CD8-positive, alpha-beta memory T cell (primary cell): Measurements from ENCODE around the gene NPAS3. TPM values are rescaled to one million over a fixed set of nuclear protein-coding genes. Genes with fewer than 3 reads are reported as not detected.

Experiments
- CTCF ChIA-PET: fragments of 350-600 bp; sonication (Branson Sonifier 250); formaldehyde crosslinking; loops from one replicate; lab custom pipeline; 2021; ENCODE audit warnings: antibody characterized with exemption; lab: Charles Lee
- POLR2A ChIA-PET: fragments of 350-600 bp; sonication (Branson Sonifier 250); formaldehyde crosslinking; loops from one replicate; lab custom pipeline; 2021; ENCODE audit warnings: antibody characterized with exemption; lab: Charles Lee
- DNase-seq, 5 donors: peaks; one replicate each; pipeline versions ENCODE4 v3.0.0 to v3.0.0-alpha.2; 2020 to 2022; ENCODE audit warnings: mixed read lengths in 1 of 5
- H3K27ac ChIP-seq: one replicate; pipeline ENCODE4 v1.7.0; 2013; ENCODE audit warnings: low read depth, mild to moderate bottlenecking, low read length, moderate library complexity
- H3K27me3 ChIP-seq: 2 replicates; pipeline ENCODE4 v1.7.0; 2013; ENCODE audit warnings: low read length, mild to moderate bottlenecking; ENCODE audit not compliant: insufficient read depth, poor library complexity, severe bottlenecking
- H3K36me3 ChIP-seq: 2 replicates; pipeline ENCODE4 v1.7.0; 2013; ENCODE audit warnings: mild to moderate bottlenecking, low read length, moderate library complexity; ENCODE audit not compliant: insufficient read depth
- H3K4me1 ChIP-seq: 2 replicates; pipeline ENCODE4 v1.7.0; 2013; ENCODE audit warnings: mild to moderate bottlenecking, low read length, moderate library complexity; ENCODE audit not compliant: insufficient read depth
- H3K4me3 ChIP-seq: 2 replicates; pipeline ENCODE4 v1.7.0; 2013; ENCODE audit warnings: mild to moderate bottlenecking, low read length
- H3K9me3 ChIP-seq: 2 replicates; pipeline ENCODE4 v1.7.0; 2013; ENCODE audit warnings: mild to moderate bottlenecking, low read length
- H3K27ac Mint-ChIP-seq, 8 donors: one replicate each; pipeline ENCODE4 v1.8.0; 2020 to 2021; ENCODE audit warnings: mixed read lengths in 8 of 8, mild to moderate bottlenecking in 6 of 8, inconsistent platforms in 3 of 8, moderate library complexity in 3 of 8
- H3K27me3 Mint-ChIP-seq, 2 donors: one replicate each; pipeline ENCODE4 v1.8.0; 2020 to 2021; ENCODE audit warnings: mixed read lengths in 2 of 2, mild to moderate bottlenecking in 1 of 2, moderate library complexity in 1 of 2
- H3K36me3 Mint-ChIP-seq, 3 donors: one replicate each; pipeline ENCODE4 v1.8.0; 2020 to 2021; ENCODE audit warnings: mixed read lengths in 3 of 3, inconsistent platforms in 1 of 3, mild to moderate bottlenecking in 1 of 3
- H3K4me1 Mint-ChIP-seq, 3 donors: one replicate each; pipeline ENCODE4 v1.8.0; 2020 to 2021; ENCODE audit warnings: mixed read lengths in 3 of 3, inconsistent platforms in 1 of 3, mild to moderate bottlenecking in 1 of 3
- H3K4me3 Mint-ChIP-seq, 7 donors: one replicate each; pipeline ENCODE4 v1.8.0; 2020 to 2021; ENCODE audit warnings: mixed read lengths in 7 of 7, mild to moderate bottlenecking in 6 of 7, moderate library complexity in 4 of 7, inconsistent platforms in 2 of 7
- H3K9me3 Mint-ChIP-seq, 5 donors: one replicate each; pipeline ENCODE4 v1.8.0; 2020 to 2022; ENCODE audit warnings: mixed read lengths in 5 of 5, mild to moderate bottlenecking in 3 of 5, moderate library complexity in 2 of 5, inconsistent platforms in 1 of 5
- polyA plus RNA-seq: library from polyadenylated mRNA; unstranded; fragments of 300-500 nt; fragmentation: Illumina TruSeq; gene quantifications from one replicate; pipeline ENCODE4 v1.2.3, GENCODE V29; 2021
- total RNA-seq, 2 experiments: library from RNA; stranded (reverse); gene quantifications; one replicate each; pipeline ENCODE4 v1.2.3, GENCODE V29; 2021

NPAS3 gene
- total and polyA plus RNA-seq, 3 experiments from 2014 or later: not detected

DNA sequence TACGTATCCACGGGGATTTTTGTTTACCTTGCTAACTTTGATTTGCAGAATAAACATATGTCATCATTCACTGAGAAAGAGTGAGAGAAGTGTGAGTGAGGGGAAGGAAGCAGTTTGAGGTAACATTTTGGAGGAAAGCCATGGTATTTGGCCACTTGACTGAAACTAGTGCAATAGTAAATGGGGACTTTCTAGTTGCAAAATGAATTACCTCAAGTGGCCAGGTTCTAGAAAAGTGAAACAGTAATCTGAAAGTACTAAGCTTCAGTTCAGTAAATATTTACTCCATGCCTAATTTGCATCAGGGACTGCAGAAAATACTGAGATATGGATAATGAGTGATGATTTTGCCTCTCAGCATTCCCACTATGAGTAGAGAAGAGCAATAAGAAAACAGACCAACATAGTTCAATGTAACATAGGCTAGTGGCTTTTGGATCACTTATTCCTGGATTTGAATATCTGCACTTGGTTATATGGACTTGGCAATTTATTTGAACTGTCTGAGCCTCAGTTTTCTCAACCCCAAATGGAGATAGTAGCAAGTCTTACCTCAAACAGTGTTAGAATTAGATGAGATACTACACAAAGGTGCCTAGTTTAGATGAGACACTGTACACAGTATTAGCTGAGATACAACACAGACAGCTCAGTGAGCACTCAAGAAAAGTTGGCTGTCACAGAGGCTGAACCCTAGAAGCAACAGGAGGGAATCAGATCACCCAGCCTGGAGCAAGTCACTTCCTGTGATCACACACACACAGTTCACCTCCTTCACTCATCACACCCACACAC is 439.1 kb downstream of the NPAS3 start:
- peaks cover 0 to 14% (median 2%) of the 10 kb centered on the region in 5 donors for H3K9me3 Mint-ChIP-seq
- CTCF ChIA-PET: no interaction called here

GRCh38 chr14:33381717-33382116 is 443.0 kb downstream of the NPAS3 start:
- no peaks in the 10 kb centered on the region for H3K27me3 Mint-ChIP-seq
- Histone ChIP-seq H3K36me3 (no peaks in the 10 kb centered on the region), H3K4me1 (no peaks in the 10 kb centered on the region), H3K27me3 (no peaks in the 10 kb centered on the region), H3K27ac (no peak overlapping the region), H3K9me3 (no peaks in the 10 kb centered on the region), H3K4me3 (no peak overlapping the region)
- POLR2A ChIA-PET: no interaction called here
- H3K4me3 Mint-ChIP-seq: no peak overlapping the region
- H3K4me1 Mint-ChIP-seq: no peaks in the 10 kb centered on the region
- peaks cover 0 to 16% (median 5%) of the 10 kb centered on the region in 5 donors for H3K9me3 Mint-ChIP-seq
- no peak for DNase-seq
- H3K27ac Mint-ChIP-seq: no peak overlapping the region
- CTCF ChIA-PET: no interaction called here
- no peaks in the 10 kb centered on the region for H3K36me3 Mint-ChIP-seq

More for the DNA sequence above, 439.1 kb downstream of the NPAS3 start:
- H3K27me3 ChIP-seq: no peaks in the 10 kb centered on the region
- POLR2A ChIA-PET: no interaction called here
- no peaks in the 10 kb centered on the region for H3K4me1 Mint-ChIP-seq
- H3K36me3 Mint-ChIP-seq: no peaks in the 10 kb centered on the region
- no peaks in the 10 kb centered on the region for H3K36me3 ChIP-seq
- no peaks in the 10 kb centered on the region for H3K9me3 ChIP-seq
- no peak overlapping the region for H3K4me3 ChIP-seq
- H3K27ac ChIP-seq: no peak overlapping the region
- H3K4me1 ChIP-seq: no peaks in the 10 kb centered on the region
- H3K27me3 Mint-ChIP-seq: no peaks in the 10 kb centered on the region
- no peak overlapping the region for H3K4me3 Mint-ChIP-seq
- no peak overlapping the region for H3K27ac Mint-ChIP-seq
- no peak for DNase-seq

DNA sequence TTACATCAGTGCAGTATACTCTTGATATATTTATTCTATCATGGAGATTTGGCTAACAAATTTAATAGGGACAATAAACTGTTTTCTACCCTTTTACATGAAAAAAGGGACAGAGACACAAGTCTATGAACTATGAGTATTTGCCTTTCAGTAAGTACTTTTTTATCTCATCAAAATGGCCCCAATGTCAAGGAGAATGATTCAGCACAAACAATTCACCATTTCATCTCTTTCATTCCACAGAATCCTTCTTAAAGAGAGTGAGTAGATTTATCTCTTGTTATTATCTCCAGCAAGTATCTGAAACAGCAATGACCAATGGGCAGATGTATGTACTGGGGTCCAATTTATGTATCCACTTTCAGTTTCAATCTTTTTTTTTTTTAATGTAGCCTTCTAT is 447.5 kb downstream of the NPAS3 start:
- no peaks in the 10 kb centered on the region for H3K4me1 Mint-ChIP-seq
- H3K27me3 ChIP-seq: no peaks in the 10 kb centered on the region
- H3K9me3 ChIP-seq: no peaks in the 10 kb centered on the region
- no peaks in the 10 kb centered on the region for H3K4me1 ChIP-seq
- ChIA-PET CTCF (no interaction called here), POLR2A (no interaction called here)
- no peak overlapping the region for H3K4me3 Mint-ChIP-seq
- H3K9me3 Mint-ChIP-seq: peaks cover 0 to 17% (median 0%) of the 10 kb centered on the region in 5 donors
- H3K4me3 ChIP-seq: no peak overlapping the region
- DNase-seq: no peak
- no peaks in the 10 kb centered on the region for H3K27me3 Mint-ChIP-seq
- no peaks in the 10 kb centered on the region for H3K36me3 ChIP-seq
- H3K36me3 Mint-ChIP-seq: no peaks in the 10 kb centered on the region
- H3K27ac ChIP-seq: no peak overlapping the region
- no peak overlapping the region for H3K27ac Mint-ChIP-seq

GRCh38 chr14:33386781-33387180 is 448.1 kb downstream of the NPAS3 start:
- no peaks in the 10 kb centered on the region for H3K4me1 ChIP-seq
- no peaks in the 10 kb centered on the region for H3K9me3 ChIP-seq
- H3K4me3 Mint-ChIP-seq: no peak overlapping the region
- no peaks in the 10 kb centered on the region for H3K27me3 Mint-ChIP-seq
- H3K4me3 ChIP-seq: no peak overlapping the region
- H3K36me3 Mint-ChIP-seq: no peaks in the 10 kb centered on the region
- H3K9me3 Mint-ChIP-seq: peaks cover 0 to 14% (median 0%) of the 10 kb centered on the region in 5 donors
- no peaks in the 10 kb centered on the region for H3K27me3 ChIP-seq
- no peak overlapping the region for H3K27ac Mint-ChIP-seq
- ChIA-PET POLR2A (no interaction called here), CTCF (no interaction called here)
- H3K27ac ChIP-seq: no peak overlapping the region
- no peaks in the 10 kb centered on the region for H3K36me3 ChIP-seq
- no peaks in the 10 kb centered on the region for H3K4me1 Mint-ChIP-seq
- no peak for DNase-seq

GRCh38 chr14:33390335-33390734 is 451.7 kb downstream of the NPAS3 start:
- Histone ChIP-seq H3K27ac (no peak overlapping the region), H3K27me3 (no peaks in the 10 kb centered on the region), H3K9me3 (no peaks in the 10 kb centered on the region), H3K4me3 (no peak overlapping the region), H3K4me1 (no peaks in the 10 kb centered on the region), H3K36me3 (no peaks in the 10 kb centered on the region)
- H3K27me3 Mint-ChIP-seq: no peaks in the 10 kb centered on the region
- peaks cover 0 to 16% (median 4%) of the 10 kb centered on the region in 5 donors for H3K9me3 Mint-ChIP-seq
- no peaks in the 10 kb centered on the region for H3K4me1 Mint-ChIP-seq
- DNase-seq: no peak
- no peak overlapping the region for H3K4me3 Mint-ChIP-seq
- CTCF ChIA-PET: no interaction called here
- POLR2A ChIA-PET: no interaction called here
- no peaks in the 10 kb centered on the region for H3K36me3 Mint-ChIP-seq
- no peak overlapping the region for H3K27ac Mint-ChIP-seq

DNA sequence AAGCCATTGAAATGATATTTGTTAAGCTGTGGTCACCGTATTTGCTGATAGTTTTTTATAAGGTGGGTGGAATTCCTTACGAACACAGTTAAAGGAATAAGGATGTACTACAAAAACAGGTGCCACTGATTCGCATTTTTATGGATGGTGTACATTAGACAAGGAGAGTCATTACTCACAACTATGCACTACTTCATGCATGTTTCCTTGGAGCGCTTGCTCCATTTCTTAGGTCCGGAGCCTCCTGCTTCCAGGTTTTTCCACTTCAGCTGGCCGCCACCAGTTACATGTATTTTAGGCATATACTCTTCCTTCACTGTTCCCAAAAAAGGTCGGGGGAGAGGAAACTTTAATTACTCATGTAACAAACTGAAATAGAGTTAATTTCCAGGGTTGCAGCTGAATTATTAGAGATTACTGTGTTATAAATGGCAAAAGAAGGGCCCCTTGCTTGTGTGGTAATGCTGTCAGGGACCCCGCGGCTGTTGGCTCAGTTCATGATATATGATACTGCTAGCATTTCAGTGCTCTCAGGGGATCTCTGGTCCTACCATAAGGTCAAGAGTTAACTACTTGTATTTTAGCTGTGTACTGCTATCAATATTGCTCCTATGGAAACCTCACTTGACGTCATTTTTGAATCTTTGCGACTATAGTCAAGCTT is 454.7 kb downstream of the NPAS3 start:
- CTCF ChIA-PET: no interaction called here
- H3K4me3 ChIP-seq: no peak overlapping the region
- Mint-ChIP-seq H3K27me3 (no peaks in the 10 kb centered on the region), H3K9me3 (peaks cover 0 to 7% (median 4%) of the 10 kb centered on the region in 5 donors), H3K4me1 (no peaks in the 10 kb centered on the region), H3K27ac (no peak overlapping the region), H3K4me3 (no peak overlapping the region), H3K36me3 (no peaks in the 10 kb centered on the region)
- POLR2A ChIA-PET: no interaction called here
- no peaks in the 10 kb centered on the region for H3K36me3 ChIP-seq
- no peaks in the 10 kb centered on the region for H3K9me3 ChIP-seq
- H3K27me3 ChIP-seq: no peaks in the 10 kb centered on the region
- no peaks in the 10 kb centered on the region for H3K4me1 ChIP-seq
- no peak for DNase-seq
- no peak overlapping the region for H3K27ac ChIP-seq

DNA sequence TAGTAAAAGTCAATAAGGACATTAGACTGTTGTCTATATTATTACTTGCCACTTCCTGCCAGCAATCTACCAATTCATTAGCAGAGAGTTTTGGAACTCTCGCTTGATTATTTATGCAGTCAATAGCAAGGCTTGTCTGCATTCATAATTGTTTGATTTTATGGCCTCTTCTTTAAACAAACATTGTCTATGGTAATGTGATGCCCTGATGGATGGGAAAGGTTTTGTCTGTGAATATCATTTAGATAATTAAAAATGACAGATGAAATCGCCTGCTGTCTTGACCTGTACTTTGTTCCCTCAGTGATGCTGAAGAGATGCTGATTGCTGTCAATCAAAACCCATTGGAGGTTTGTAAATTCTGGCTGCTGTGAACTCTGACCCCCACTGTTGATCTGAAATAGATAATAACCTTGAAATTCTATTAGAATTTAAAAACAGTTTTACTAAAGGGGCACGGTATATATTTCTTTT is 455.3 kb downstream of the NPAS3 start:
- DNase-seq: no peak
- Histone ChIP-seq H3K4me1 (no peaks in the 10 kb centered on the region), H3K9me3 (no peaks in the 10 kb centered on the region), H3K27me3 (no peaks in the 10 kb centered on the region), H3K4me3 (no peak overlapping the region), H3K36me3 (no peaks in the 10 kb centered on the region), H3K27ac (no peak overlapping the region)
- Mint-ChIP-seq H3K27me3 (no peaks in the 10 kb centered on the region), H3K27ac (no peak overlapping the region), H3K9me3 (peaks cover 0 to 6% (median 4%) of the 10 kb centered on the region in 5 donors), H3K36me3 (no peaks in the 10 kb centered on the region), H3K4me1 (no peaks in the 10 kb centered on the region), H3K4me3 (no peak overlapping the region)
- CTCF ChIA-PET: no interaction called here
- POLR2A ChIA-PET: no interaction called here

DNA sequence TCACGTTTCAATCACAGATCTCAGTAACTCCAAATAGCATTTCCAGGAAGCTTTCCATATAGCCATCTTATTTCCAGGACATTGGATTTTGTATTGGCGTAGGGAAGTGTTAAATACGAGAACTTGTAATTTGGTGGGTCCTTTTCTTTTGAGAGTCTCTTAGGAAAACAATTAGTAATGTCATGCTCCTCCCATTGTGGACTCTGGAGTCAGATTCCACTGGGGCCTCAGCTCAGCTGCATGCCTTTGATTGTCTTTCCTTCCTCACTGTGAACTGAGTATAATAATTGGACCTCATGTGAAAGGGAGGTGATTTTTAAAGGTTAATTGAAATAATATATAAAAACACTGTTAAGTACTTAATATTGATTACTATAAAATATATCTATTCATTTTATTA is 462.6 kb downstream of the NPAS3 start:
- no peaks in the 10 kb centered on the region for H3K9me3 ChIP-seq
- H3K4me1 ChIP-seq: no peaks in the 10 kb centered on the region
- no peak overlapping the region for H3K4me3 Mint-ChIP-seq
- no peaks in the 10 kb centered on the region for H3K36me3 Mint-ChIP-seq
- H3K4me1 Mint-ChIP-seq: no peaks in the 10 kb centered on the region
- H3K9me3 Mint-ChIP-seq: peaks cover 0 to 23% (median 5%) of the 10 kb centered on the region in 5 donors
- H3K27ac Mint-ChIP-seq: no peak overlapping the region
- H3K4me3 ChIP-seq: no peak overlapping the region
- no peak for DNase-seq
- POLR2A ChIA-PET: no interaction called here
- H3K36me3 ChIP-seq: no peaks in the 10 kb centered on the region
- H3K27ac ChIP-seq: no peak overlapping the region
- H3K27me3 Mint-ChIP-seq: no peaks in the 10 kb centered on the region
- CTCF ChIA-PET: no interaction called here
- H3K27me3 ChIP-seq: no peaks in the 10 kb centered on the region
